NCI-H1092 (cell line): ENCODE results near the gene TTLL7.

Source experiments
- DNase-seq: peaks from one replicate; lab custom pipeline; 2025; lab: John Stamatoyannopoulos, UW

TTLL7 gene

DNA sequence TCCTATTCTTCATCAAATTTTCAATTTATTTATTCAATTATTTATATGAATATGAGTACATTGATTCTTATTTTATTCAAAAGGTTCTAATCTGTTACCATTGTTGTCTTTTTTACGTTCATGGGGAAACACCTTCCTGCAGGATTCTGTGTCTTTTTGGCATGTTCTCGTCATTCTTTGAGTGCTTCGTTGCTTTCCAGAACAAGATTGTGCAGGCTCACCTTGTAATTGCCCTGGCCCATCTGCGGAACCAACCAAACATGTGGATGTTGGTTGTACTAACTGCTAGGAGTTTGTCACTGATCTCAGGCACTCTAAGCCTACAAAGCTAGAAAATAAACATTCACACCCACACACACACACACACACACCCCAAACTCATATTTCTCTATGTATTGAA, 182.1 kb downstream of the TTLL7 start:
- DNase-seq = no peak

DNA sequence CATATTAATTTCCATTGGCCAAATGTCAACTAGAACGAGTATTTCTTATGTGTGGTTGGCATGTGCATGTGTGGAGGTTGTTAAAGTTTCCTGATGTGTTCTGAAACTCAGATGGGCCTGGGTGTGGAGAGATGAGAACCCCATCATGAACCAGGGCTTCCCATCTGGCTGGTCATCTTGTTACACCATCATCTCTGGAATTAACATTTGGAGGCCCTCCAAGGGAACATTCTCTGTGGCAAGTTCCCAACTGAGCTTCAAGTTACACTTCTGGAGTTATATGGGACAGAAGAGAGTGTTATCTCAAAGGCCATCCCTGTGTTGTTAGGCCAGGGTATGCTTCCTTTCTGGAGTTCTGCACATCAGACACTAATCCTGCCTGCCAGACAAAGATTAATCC, 183.6 kb downstream of the TTLL7 start:
- DNase-seq = no peak
